ENCODE measurements around the gene CAMTA1. TPM values are rescaled to one million over a fixed set of nuclear protein-coding genes. Genes with fewer than 3 reads are reported as not detected.

CAMTA1 gene
- total RNA-seq, 1 experiment from 2014 or later = 60.0 TPM

DNA sequence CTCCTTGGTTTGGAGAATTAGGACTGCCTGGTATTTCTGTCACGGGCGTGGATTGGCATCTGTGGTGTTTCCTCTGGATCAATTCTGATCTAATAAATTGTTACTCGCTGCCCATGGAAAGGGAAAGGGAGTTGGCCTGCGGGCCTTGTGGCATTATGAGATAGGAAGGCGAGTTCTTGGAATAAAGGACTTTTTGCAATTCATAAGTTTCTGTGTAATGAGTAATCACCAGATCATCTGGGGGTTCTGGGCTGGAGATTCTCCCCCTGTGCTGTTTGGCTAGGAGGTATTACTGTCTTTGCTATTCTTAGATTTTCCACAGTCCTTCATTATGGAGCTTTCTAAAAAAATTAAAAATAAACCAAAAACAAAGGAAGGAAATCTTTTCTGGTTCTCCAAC is 315.9 kb downstream of the CAMTA1 start:
- ChIA-PET POLR2A (no interaction called here), CTCF (no interaction called here)
- no TSS peak for BruUV-seq (replicated peaks)
- Histone ChIP-seq H3K4me3 (ENCODE audit: low read depth, low read length) (no peak overlapping the region), H3K36me3 (ENCODE audit: control insufficient read depth, insufficient read depth, low read length) (no peaks in the 10 kb centered on the region), H3K4me1 (no peaks in the 10 kb centered on the region), H3K27me3 (replicated peaks; ENCODE audit: control insufficient read depth, insufficient read depth, low read length) (no peaks in the 10 kb centered on the region), H3K9me3 (no peaks in the 10 kb centered on the region)
- Mint-ChIP-seq H3K36me3 (ENCODE audit: insufficient read depth, unreplicated experiment) (no peaks in the 10 kb centered on the region), H3K4me1 (ENCODE audit: low read depth, unreplicated experiment) (no peaks in the 10 kb centered on the region), H3K9me3 (ENCODE audit: unreplicated experiment) (no peaks in the 10 kb centered on the region), H3K27me3 (ENCODE audit: insufficient read depth, unreplicated experiment) (peaks cover 21% of the 10 kb centered on the region), H3K27ac (ENCODE audit: unreplicated experiment) (no peak overlapping the region), H3K4me3 (ENCODE audit: unreplicated experiment) (no peak overlapping the region)
- intact Hi-C loops (cut with micrococcal nuclease; ENCODE audit: unreplicated experiment) = no loop called here
- no peak for DNase-seq
- TF ChIP-seq, protein P1, sequence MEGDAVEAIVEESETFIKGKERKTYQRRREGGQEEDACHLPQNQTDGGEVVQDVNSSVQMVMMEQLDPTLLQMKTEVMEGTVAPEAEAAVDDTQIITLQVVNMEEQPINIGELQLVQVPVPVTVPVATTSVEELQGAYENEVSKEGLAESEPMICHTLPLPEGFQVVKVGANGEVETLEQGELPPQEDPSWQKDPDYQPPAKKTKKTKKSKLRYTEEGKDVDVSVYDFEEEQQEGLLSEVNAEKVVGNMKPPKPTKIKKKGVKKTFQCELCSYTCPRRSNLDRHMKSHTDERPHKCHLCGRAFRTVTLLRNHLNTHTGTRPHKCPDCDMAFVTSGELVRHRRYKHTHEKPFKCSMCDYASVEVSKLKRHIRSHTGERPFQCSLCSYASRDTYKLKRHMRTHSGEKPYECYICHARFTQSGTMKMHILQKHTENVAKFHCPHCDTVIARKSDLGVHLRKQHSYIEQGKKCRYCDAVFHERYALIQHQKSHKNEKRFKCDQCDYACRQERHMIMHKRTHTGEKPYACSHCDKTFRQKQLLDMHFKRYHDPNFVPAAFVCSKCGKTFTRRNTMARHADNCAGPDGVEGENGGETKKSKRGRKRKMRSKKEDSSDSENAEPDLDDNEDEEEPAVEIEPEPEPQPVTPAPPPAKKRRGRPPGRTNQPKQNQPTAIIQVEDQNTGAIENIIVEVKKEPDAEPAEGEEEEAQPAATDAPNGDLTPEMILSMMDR (IDR thresholded peaks at IDR 0.05; ENCODE audit: insufficient read depth in 1 of 2, low read depth in 1 of 2, low read length in 1 of 2, severe bottlenecking in 1 of 2, unreplicated experiment in 1 of 2) = no peak

DNA sequence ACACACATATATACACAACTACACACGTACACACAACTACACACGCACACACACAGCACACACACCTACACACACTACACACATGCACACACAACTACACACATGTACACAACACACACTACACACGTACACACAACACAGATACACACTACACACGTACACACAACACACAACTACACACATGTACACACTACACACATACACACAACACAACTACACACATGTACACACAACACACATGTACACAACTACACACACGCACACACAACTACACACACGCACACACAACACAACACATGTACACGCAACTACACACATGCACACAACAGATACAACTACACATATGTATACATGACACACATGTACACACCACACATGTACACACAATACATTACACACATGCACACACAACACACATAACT is 318.1 kb downstream of the CAMTA1 start:
- peaks cover 16% of the 10 kb centered on the region for H3K27me3 Mint-ChIP-seq (ENCODE audit: insufficient read depth, unreplicated experiment)
- no peaks in the 10 kb centered on the region for H3K4me1 Mint-ChIP-seq (ENCODE audit: low read depth, unreplicated experiment)
- no peaks in the 10 kb centered on the region for H3K36me3 Mint-ChIP-seq (ENCODE audit: insufficient read depth, unreplicated experiment)
- no peaks in the 10 kb centered on the region for H3K9me3 Mint-ChIP-seq (ENCODE audit: unreplicated experiment)
- H3K9me3 ChIP-seq = no peaks in the 10 kb centered on the region
- intact Hi-C loops (cut with micrococcal nuclease; ENCODE audit: unreplicated experiment) = no loop called here
- TF ChIP-seq, protein P1 (IDR thresholded peaks at IDR 0.05; ENCODE audit: insufficient read depth in 1 of 2, low read depth in 1 of 2, low read length in 1 of 2, severe bottlenecking in 1 of 2, unreplicated experiment in 1 of 2) = no peak
- H3K27ac Mint-ChIP-seq (ENCODE audit: unreplicated experiment) = no peak overlapping the region
- no peak for DNase-seq
- BruUV-seq (replicated peaks) = no TSS peak
- H3K4me3 Mint-ChIP-seq (ENCODE audit: unreplicated experiment) = no peak overlapping the region
- no peaks in the 10 kb centered on the region for H3K4me1 ChIP-seq
- H3K36me3 ChIP-seq (ENCODE audit: control insufficient read depth, insufficient read depth, low read length) = no peaks in the 10 kb centered on the region
- no peak overlapping the region for H3K4me3 ChIP-seq (ENCODE audit: low read depth, low read length)
- ChIA-PET POLR2A (no interaction called here), CTCF (no interaction called here)
- H3K27me3 ChIP-seq (replicated peaks; ENCODE audit: control insufficient read depth, insufficient read depth, low read length) = no peaks in the 10 kb centered on the region

DNA sequence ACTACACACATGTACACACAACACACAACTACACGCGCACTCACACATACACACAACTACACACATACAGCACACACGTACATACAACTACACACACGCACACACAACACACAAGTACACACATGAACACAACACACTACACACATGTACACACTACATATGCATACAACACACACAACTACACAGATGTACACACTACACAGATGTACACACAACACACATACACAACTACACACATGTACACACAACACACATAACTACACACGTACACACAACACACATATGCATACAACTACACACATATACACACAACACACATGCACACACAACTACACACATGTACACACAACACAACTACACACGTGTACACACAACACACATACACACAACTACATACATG is 318.6 kb downstream of the CAMTA1 start:
- no peaks in the 10 kb centered on the region for H3K27me3 ChIP-seq (replicated peaks; ENCODE audit: control insufficient read depth, insufficient read depth, low read length)
- H3K36me3 ChIP-seq (ENCODE audit: control insufficient read depth, insufficient read depth, low read length) = no peaks in the 10 kb centered on the region
- no TSS peak for BruUV-seq (replicated peaks)
- no peaks in the 10 kb centered on the region for H3K36me3 Mint-ChIP-seq (ENCODE audit: insufficient read depth, unreplicated experiment)
- no peaks in the 10 kb centered on the region for H3K4me1 ChIP-seq
- TF ChIP-seq, protein P1 (IDR thresholded peaks at IDR 0.05; ENCODE audit: insufficient read depth in 1 of 2, low read depth in 1 of 2, low read length in 1 of 2, severe bottlenecking in 1 of 2, unreplicated experiment in 1 of 2) = no peak
- no peak overlapping the region for H3K27ac Mint-ChIP-seq (ENCODE audit: unreplicated experiment)
- no peaks in the 10 kb centered on the region for H3K4me1 Mint-ChIP-seq (ENCODE audit: low read depth, unreplicated experiment)
- H3K4me3 Mint-ChIP-seq (ENCODE audit: unreplicated experiment) = no peak overlapping the region
- peaks cover 17% of the 10 kb centered on the region for H3K27me3 Mint-ChIP-seq (ENCODE audit: insufficient read depth, unreplicated experiment)
- no peak overlapping the region for H3K4me3 ChIP-seq (ENCODE audit: low read depth, low read length)
- no peaks in the 10 kb centered on the region for H3K9me3 ChIP-seq
- CTCF ChIA-PET = no interaction called here
- DNase-seq = no peak
- intact Hi-C loops (cut with micrococcal nuclease; ENCODE audit: unreplicated experiment) = no loop called here
- POLR2A ChIA-PET = no interaction called here
- no peaks in the 10 kb centered on the region for H3K9me3 Mint-ChIP-seq (ENCODE audit: unreplicated experiment)
